HepG2 (cell line): ENCODE measurements around the gene FBXO24. TPM values are rescaled to one million over a fixed set of nuclear protein-coding genes. Genes with fewer than 3 reads are reported as not detected.

ENCODE experiments used
- BRD4 ChIP-seq: sonication (generic); formaldehyde crosslinking; IDR thresholded peaks from 2 replicates; pipeline ENCODE4 v1.4.0; 2020; ENCODE audit warnings: missing genetic modification reagents
- HDAC6 ChIP-seq: fragments of 200-600 bp; sonication (generic); IDR thresholded peaks from 2 replicates; pipeline ENCODE4 v1.7.0; 2017; ENCODE audit warnings: mild to moderate bottlenecking, antibody characterized with exemption, low read length, low read depth
- MEIS1 ChIP-seq: sonication (generic); formaldehyde crosslinking; IDR thresholded peaks from 2 replicates; pipeline ENCODE4 v1.9.0; 2021; ENCODE audit warnings: mild to moderate bottlenecking, missing genetic modification reagents, moderate library complexity, borderline replicate concordance
- MNT ChIP-seq: fragments of 450-650 bp; IDR thresholded peaks from 2 replicates; pipeline ENCODE4 v1.6.1; 2016
- MTA3 ChIP-seq: sonication (generic); formaldehyde crosslinking; IDR thresholded peaks from 2 replicates; pipeline ENCODE4 v1.4.0; 2020; ENCODE audit warnings: missing genetic modification reagents
- NFE2L2 ChIP-seq: fragments of 150-350 bp; IDR thresholded peaks from 2 replicates; pipeline ENCODE4 v1.6.1; 2014; ENCODE audit warnings: low read length
- PBX3 ChIP-seq: sonication (generic); formaldehyde crosslinking; IDR thresholded peaks from 2 replicates; pipeline ENCODE4 v1.8.1; 2023; ENCODE audit warnings: missing genetic modification reagents, inconsistent platforms, borderline replicate concordance
- PLRG1 ChIP-seq: fragments of 450-650 bp; conservative IDR thresholded peaks from 2 replicates; pipeline ENCODE4 v1.6.1; 2016
- PRPF4 ChIP-seq: fragments of 200-400 bp; formaldehyde crosslinking; IDR thresholded peaks from 2 replicates; pipeline ENCODE4 v1.6.1; 2016; ENCODE audit warnings: low read length, low read depth; ENCODE audit not compliant: poor library complexity, severe bottlenecking
- SIN3B ChIP-seq: fragments of 150-350 bp; IDR thresholded peaks from 2 replicates; pipeline ENCODE4 v1.6.1; 2014; ENCODE audit warnings: low read length
- SRSF4 ChIP-seq: fragments of 200-400 bp; formaldehyde crosslinking; IDR thresholded peaks from one replicate; pipeline ENCODE4 v1.6.1; 2018; ENCODE audit warnings: mild to moderate bottlenecking, low read depth, low read length, moderate library complexity; ENCODE audit not compliant: poor library complexity, severe bottlenecking
- SYNCRIP ChIP-seq: fragments of 200-400 bp; formaldehyde crosslinking; IDR thresholded peaks from 2 replicates; pipeline ENCODE4 v1.6.1; 2018; ENCODE audit warnings: mild to moderate bottlenecking, low read depth, low read length; ENCODE audit not compliant: insufficient read depth
- ZBTB46 ChIP-seq: sonication (generic); formaldehyde crosslinking; IDR thresholded peaks from 2 replicates; pipeline ENCODE4 v1.4.0; 2020; ENCODE audit warnings: mild to moderate bottlenecking, missing genetic modification reagents, borderline replicate concordance
- ZNF138 ChIP-seq: sonication (generic); formaldehyde crosslinking; IDR thresholded peaks from 2 replicates; pipeline ENCODE4 v1.5.0; 2020; ENCODE audit warnings: mild to moderate bottlenecking, low read depth, missing genetic modification reagents
- ZNF354B ChIP-seq: sonication (generic); formaldehyde crosslinking; IDR thresholded peaks from 2 replicates; pipeline ENCODE4 v1.8.0; 2022; ENCODE audit warnings: mild to moderate bottlenecking, missing genetic modification reagents
- ZNF550 ChIP-seq: sonication (generic); formaldehyde crosslinking; IDR thresholded peaks from 2 replicates; pipeline ENCODE4 v1.4.0; 2020; ENCODE audit warnings: mild to moderate bottlenecking, missing genetic modification reagents, borderline replicate concordance
- ZNF772 ChIP-seq: sonication (generic); formaldehyde crosslinking; IDR thresholded peaks from 2 replicates; pipeline ENCODE4 v1.5.0; 2020; ENCODE audit warnings: mild to moderate bottlenecking, missing genetic modification reagents
- ZNF777 ChIP-seq: sonication (generic); formaldehyde crosslinking; IDR thresholded peaks from 2 replicates; pipeline ENCODE4 v1.4.0; 2020; ENCODE audit warnings: missing genetic modification reagents
- polyA plus RNA-seq, 8 experiments: library from polyadenylated mRNA; depleted of rRNA in 3 of 8; stranded (reverse) in 7 of 8; unstranded in 1 of 8; fragments of >200 nt; fragmentation: Illumina TruSeq in 4 of 8; extraction: Trizol in 4 of 8; gene quantifications; 2 replicates each; pipeline versions ENCODE4 v1.2.1 to v1.2.3, GENCODE V29; 2011 to 2016; ENCODE audit warnings: low read depth in 4 of 8, missing spikeins in 1 of 8, mixed read lengths in 1 of 8; ENCODE audit not compliant: insufficient read depth in 1 of 8
- total RNA-seq, 5 experiments: library from RNA; depleted of rRNA; stranded (reverse); fragments of >200 nt; fragmentation: Illumina TruSeq; extraction: Trizol; gene quantifications; 2 replicates each; pipeline ENCODE4 v1.2.3, GENCODE V29; 2016; ENCODE audit warnings: low read depth in 1 of 5
- TF ChIP-seq, protein P1 (sequence below): sonication (generic); formaldehyde crosslinking; IDR thresholded peaks from 2 replicates; pipeline ENCODE4 v1.5.0; 2020; ENCODE audit warnings: mild to moderate bottlenecking, missing genetic modification reagents, borderline replicate concordance
- TF ChIP-seq, protein P2 (sequence below): sonication (generic); formaldehyde crosslinking; conservative IDR thresholded peaks from 2 replicates; pipeline ENCODE4 v1.4.0; 2020; ENCODE audit warnings: missing genetic modification reagents

FBXO24 gene
- total and polyA plus RNA-seq, 2 of the 13 experiments (the other 11 are each of a cell fraction or from before 2014, with no cell fraction given), result 0.20 to 0.55 TPM

GRCh38 chr7:100568176-100568895 is 17.8 kb upstream of the FBXO24 start (continued):
- peak; percentile 57 for TF ChIP-seq BRD4 (CRISPR knock-in tag)
- TF ChIP-seq MNT, result peak; percentile 98
- no peak for TF ChIP-seq MTA3 (CRISPR knock-in tag)
- peak; percentile 74; the same call in 1 of the 2 replicates for TF ChIP-seq ZNF772
- TF ChIP-seq NFE2L2, result no peak
- TF ChIP-seq PLRG1, result no peak
- no peak for TF ChIP-seq SYNCRIP
- no peak for TF ChIP-seq HDAC6
- TF ChIP-seq ZNF354B, result peak; percentile 98; the same call in 1 of the 2 replicates
- TF ChIP-seq, protein P1, sequence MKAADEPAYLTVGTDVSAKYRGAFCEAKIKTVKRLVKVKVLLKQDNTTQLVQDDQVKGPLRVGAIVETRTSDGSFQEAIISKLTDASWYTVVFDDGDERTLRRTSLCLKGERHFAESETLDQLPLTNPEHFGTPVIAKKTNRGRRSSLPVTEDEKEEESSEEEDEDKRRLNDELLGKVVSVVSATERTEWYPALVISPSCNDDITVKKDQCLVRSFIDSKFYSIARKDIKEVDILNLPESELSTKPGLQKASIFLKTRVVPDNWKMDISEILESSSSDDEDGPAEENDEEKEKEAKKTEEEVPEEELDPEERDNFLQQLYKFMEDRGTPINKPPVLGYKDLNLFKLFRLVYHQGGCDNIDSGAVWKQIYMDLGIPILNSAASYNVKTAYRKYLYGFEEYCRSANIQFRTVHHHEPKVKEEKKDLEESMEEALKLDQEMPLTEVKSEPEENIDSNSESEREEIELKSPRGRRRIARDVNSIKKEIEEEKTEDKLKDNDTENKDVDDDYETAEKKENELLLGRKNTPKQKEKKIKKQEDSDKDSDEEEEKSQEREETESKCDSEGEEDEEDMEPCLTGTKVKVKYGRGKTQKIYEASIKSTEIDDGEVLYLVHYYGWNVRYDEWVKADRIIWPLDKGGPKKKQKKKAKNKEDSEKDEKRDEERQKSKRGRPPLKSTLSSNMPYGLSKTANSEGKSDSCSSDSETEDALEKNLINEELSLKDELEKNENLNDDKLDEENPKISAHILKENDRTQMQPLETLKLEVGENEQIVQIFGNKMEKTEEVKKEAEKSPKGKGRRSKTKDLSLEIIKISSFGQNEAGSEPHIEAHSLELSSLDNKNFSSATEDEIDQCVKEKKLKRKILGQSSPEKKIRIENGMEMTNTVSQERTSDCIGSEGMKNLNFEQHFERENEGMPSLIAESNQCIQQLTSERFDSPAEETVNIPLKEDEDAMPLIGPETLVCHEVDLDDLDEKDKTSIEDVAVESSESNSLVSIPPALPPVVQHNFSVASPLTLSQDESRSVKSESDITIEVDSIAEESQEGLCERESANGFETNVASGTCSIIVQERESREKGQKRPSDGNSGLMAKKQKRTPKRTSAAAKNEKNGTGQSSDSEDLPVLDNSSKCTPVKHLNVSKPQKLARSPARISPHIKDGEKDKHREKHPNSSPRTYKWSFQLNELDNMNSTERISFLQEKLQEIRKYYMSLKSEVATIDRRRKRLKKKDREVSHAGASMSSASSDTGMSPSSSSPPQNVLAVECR (CRISPR knock-in tag), result peak; percentile 82; the same call in 1 of the 2 replicates
- no peak for TF ChIP-seq ZNF550 (CRISPR knock-in tag)
- TF ChIP-seq ZBTB46 (CRISPR knock-in tag), result no peak
- 0 out of 2 replicates have a peak, but pooled peaks have one; percentile 21 for TF ChIP-seq ZNF777 (CRISPR knock-in tag)
- TF ChIP-seq PBX3 (CRISPR knock-in tag), result no peak
- peak; percentile 51 for TF ChIP-seq SRSF4
- TF ChIP-seq MEIS1 (CRISPR knock-in tag), result peak; percentile 61
- no peak for TF ChIP-seq PRPF4
- TF ChIP-seq, protein P2, sequence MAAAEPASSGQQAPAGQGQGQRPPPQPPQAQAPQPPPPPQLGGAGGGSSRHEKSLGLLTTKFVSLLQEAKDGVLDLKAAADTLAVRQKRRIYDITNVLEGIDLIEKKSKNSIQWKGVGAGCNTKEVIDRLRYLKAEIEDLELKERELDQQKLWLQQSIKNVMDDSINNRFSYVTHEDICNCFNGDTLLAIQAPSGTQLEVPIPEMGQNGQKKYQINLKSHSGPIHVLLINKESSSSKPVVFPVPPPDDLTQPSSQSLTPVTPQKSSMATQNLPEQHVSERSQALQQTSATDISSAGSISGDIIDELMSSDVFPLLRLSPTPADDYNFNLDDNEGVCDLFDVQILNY (CRISPR knock-in tag), result no peak
- TF ChIP-seq ZNF138, result peak; percentile 77; the same call in 1 of the 2 replicates
- no peak for TF ChIP-seq SIN3B
